ENCODE measurements around the gene SMS.

- TF ChIP-seq RAD21 (IDR thresholded peaks at IDR 0.05; ENCODE audit: low read depth) (no peak), EP300 (IDR thresholded peaks at IDR 0.05; ENCODE audit: borderline replicate concordance) (no peak), CREB1 (IDR thresholded peaks at IDR 0.05; ENCODE audit: low read depth) (no peak), CEBPB (IDR thresholded peaks at IDR 0.05) (no peak), TAF1 (IDR thresholded peaks at IDR 0.05; ENCODE audit: low read depth) (no peak), REST (IDR thresholded peaks at IDR 0.05; ENCODE audit: low read depth) (no peak), FOXM1 (IDR thresholded peaks at IDR 0.05; ENCODE audit: borderline replicate concordance, low read depth) (no peak)
- TF ChIP-seq, protein P1, sequence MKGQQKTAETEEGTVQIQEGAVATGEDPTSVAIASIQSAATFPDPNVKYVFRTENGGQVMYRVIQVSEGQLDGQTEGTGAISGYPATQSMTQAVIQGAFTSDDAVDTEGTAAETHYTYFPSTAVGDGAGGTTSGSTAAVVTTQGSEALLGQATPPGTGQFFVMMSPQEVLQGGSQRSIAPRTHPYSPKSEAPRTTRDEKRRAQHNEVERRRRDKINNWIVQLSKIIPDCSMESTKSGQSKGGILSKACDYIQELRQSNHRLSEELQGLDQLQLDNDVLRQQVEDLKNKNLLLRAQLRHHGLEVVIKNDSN (IDR thresholded peaks at IDR 0.05), result no peak
These were observed 18.4 kb downstream of the SMS start for GRCh38 chrX:21958916-21959315.

Data from Ishikawa (cell line).